HG03060 (cell line): ENCODE measurements around the gene STC2.
A peak's percentile ranks its signal among the peaks of the same experiment; 100 is the strongest.
"Not testable (repeated sequence)": the region's sequence is repeated elsewhere in the genome, so short reads cannot be mapped to it uniquely, and the experiment has no call there.

Experiments
- ATAC-seq: cut with Tn5 transposase; IDR thresholded peaks from one replicate; pipeline ENCODE4 v1.9.1; 2021; ENCODE audit warnings: low read depth, moderate number of reproducible peaks; ENCODE audit not compliant: unreplicated experiment

STC2 gene

GRCh38 chr5:173327948-173328843 lies at the start of gene STC2:
STC2 (minus strand) TSS chr5:173328414; CDS start chr5:173328193, 221 bp downstream.
- no peak for ATAC-seq

DNA sequence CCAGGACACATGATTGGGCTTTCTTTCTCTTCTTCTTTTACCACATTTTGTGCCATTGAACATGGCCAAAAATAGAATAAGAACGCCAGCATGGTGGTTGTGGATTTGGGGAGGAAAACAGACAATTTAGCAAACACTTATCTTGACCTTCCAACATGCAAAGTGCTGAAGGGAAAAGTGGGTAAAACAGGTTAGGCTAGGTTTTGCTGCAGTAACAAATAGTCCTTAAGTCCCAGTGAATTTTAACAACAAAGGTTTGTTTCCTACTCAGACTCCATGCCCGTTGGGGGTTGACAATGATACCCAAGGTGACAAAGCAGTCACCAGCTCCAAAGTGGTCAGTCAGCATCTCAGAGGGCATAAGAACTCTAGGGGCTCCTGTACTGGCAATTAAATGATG lies 43.2 kb upstream of the STC2 start:
- no peak for ATAC-seq

GRCh38 chr5:173363406-173363805 lies 35.2 kb upstream of the STC2 start:
- ATAC-seq = not testable (repeated sequence)

DNA sequence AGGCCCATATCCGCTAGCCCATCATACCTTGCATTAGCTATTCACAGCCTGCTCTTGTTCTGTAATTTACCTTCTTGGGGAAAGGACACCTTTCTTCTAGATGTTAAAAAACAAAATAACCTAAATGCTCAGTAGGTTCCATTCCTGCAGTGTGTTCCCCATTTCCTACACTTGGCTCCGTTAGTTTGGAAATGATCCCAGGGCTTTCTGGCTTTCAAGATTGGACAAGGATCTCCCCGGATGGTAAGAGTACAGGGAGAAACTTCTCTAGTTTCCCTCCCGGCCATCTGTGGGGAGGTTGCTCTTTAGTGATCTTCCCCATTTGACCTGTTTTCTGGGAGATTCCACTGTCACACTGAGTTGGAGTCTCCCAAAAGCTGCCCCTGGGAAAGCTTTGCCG lies 27.3 kb upstream of the STC2 start:
- no peak for ATAC-seq

GRCh38 chr5:173354645-173355044 lies 26.4 kb upstream of the STC2 start:
- ATAC-seq = no peak

- no peak for ATAC-seq
Measured at GRCh38 chr5:173352366-173353349, 24.4 kb upstream of the STC2 start.

GRCh38 chr5:173342813-173343755 lies 14.9 kb upstream of the STC2 start:
- ATAC-seq = no peak

DNA sequence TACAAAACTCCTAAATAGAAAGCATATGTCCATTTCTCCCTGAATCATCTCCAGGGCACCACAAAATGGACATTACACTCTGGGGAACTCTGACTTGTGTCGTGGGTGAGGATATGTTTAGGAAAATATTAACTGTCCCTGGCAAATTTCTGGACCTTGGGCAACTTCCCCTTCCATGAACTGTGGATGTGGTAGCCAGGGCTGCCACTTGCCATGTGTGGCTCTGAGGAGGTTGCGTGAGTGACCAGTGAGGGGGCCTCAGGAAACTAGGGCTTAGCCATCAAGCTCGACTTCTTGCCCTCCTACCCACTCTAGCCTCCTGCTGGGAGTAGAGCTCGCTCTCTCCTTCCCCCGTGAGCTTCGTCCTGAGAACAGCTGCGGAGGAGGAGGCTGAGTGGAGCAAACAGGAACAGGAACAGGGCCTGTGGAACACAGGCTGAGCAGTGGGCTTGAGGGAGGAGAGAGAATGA lies 13.8 kb upstream of the STC2 start:
- no peak for ATAC-seq

GRCh38 chr5:173340984-173341383 lies 12.8 kb upstream of the STC2 start:
- no peak for ATAC-seq

DNA sequence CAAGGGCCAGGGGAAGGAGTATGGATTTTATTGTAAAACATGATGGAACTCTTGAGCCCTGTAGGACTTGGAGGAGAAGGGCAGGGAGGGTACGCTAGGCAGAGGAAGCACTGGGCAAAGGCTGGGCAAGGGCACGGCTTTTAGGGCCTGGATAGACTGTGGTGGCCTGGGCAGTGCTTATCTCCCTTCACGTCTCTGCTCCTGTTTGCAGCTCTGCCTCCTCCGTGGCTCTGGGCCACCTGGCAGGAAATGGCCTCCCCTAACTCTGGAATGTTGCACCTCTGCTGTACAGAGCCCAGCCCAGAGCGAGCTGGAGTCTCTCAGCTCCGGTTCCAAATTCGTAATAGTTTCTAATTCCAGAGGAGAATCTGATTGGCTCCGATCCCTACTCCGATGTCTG lies 12.2 kb upstream of the STC2 start:
- no peak for ATAC-seq

DNA sequence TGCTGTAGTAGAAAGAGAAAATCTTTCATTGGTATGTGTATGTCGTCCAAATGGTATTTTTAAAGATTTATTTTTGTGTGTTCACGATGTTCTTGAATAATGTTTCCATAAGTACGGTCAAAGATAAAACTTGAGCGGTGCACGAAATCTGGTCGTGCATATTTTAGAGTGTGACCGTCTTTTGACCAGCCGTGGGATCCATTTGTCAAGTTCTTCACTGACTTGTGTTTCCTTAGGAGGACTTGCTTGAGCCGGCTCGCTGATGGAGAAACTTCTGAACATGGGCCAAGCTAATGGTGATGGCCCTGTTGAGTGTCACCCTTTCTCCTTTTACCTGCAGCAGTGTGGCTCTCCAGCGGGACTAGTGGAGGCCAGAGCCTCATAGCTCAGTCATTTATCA lies 11.1 kb upstream of the STC2 start:
- no peak for ATAC-seq

- ATAC-seq = no peak
Measured at GRCh38 chr5:173338380-173339015, 10.3 kb upstream of the STC2 start.

DNA sequence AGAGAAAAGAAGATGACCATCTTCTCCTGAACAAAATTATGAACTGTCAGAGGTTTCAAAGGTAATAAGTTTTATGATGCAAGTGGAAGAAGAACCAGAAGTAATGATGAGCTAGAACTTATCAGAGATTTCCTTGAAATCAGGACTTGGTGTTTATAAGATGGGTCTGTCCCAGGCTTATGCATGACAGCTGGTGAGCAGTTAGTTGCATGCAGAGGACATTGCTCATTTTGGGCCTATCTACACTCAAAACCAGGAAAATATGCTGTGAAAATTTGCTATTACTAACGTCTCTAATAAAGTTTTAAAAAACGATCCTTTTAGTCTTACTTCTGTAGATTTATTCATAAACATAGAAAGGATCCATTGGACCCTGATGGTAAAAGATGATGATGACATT lies 6.6 kb upstream of the STC2 start:
- ATAC-seq = no peak

GRCh38 chr5:173333925-173334661 lies 5.9 kb upstream of the STC2 start:
- ATAC-seq = no peak

GRCh38 chr5:173331956-173332479 lies 3.8 kb upstream of the STC2 start:
- ATAC-seq = peak; percentile 50

GRCh38 chr5:173331287-173331686 lies 3.1 kb upstream of the STC2 start:
- no peak for ATAC-seq

DNA sequence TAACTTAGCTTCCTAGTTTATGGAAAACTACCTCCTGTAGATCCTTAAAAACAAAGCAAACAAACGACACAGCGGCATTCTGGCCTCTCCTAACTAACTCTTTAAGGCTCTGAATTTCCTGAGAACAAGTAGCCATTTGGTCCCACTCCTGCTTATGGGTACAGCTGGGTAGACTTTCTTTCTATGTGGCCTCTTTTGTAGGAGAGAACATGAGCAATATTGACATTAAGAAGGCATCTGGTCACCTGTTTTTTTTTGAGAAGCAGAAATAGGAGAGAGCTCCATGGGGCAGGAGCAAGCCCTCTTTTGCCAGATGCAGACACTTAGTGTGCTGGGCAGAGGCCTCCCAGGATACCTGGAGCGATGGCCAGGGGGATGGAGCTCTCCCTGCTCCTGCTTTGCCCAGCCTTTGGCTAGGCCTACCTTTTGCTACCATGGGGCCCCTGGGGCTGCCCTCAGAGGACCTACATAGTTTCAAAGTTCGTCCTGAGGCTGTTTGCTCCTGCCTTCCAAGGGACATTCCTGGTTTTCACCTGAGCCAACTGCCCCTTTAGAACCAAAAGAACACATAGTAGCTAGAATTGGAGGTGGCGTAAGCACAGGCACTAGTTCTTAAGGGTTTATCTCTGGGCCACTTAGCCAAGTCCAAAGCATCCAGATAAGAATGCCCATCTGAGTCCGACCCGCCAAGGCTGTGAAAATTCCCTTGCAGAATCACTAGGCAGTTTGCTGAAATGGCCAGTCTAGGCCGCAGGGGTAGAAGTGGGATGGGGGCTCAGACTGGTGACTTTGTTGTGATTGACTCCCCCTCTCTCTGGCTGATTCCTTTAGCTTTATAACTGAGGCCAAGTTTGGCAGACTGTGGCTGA lies 2.4 kb upstream of the STC2 start:
- ATAC-seq = no peak
